Measurements from ENCODE around the gene ABLIM2. TPM values are rescaled to one million over a fixed set of nuclear protein-coding genes. Genes with fewer than 3 reads are reported as not detected.

Gene ABLIM2
- total and polyA plus RNA-seq, 2 of the 8 experiments (the other 6 are each of a cell fraction or from before 2014, with no cell fraction given), result 2.8 to 3.0 TPM

DNA sequence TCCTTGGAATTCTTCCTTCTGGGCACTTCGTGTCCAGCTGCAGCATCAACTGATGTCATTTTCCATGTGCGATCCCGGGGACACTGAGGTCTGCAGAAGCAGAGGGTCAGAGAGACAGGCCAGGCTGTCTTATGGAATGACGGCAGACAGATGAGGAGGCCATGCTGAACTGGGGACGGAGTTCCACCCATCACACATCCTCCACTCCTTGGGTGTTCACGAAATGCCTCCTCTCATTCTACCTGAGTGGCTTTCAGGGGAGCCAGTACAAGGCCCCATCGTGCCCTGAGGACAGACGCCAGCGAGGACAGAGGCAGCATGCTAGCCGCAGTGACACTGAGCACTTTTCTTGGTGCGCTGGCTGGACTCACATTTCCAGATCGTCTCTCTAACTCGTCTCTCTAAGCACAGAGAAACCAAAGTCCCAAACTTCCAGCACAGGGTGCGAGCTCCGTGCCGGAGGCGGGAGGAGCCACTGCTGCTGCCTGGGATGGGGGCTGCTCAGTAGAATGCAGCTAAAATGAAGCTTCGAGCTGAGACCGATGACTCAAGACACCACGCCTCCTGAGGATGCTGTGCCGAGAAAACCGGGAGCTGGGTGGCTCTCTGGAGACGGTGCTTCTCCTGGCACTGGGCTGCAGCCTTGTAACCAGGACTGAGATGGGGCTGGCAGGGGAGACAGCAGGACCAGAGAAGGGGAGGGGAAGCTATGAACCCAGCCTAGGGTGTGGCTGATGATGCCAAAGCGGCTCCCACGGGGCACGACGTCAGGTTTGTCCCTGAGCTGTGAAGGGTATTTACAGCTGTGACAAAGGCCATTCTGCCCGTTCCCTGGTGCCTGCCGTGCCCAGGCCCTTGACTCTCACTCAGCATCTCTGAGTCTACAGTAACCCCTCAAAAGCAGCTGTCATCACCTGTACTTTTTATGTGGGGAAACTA lies 8.2 kb downstream of the ABLIM2 start:
- H2BK5ac ChIP-seq (ENCODE audit: low read depth, low read length), result no peak overlapping the region
- H3K36me3 ChIP-seq (ENCODE audit: control insufficient read depth in 2 of 4, insufficient read depth in 4 of 4, low read length in 3 of 4), result no peaks in the 10 kb centered on the region; a peak in 1 of 8 replicates
- H2BK120ac ChIP-seq (replicated peaks; ENCODE audit: low read depth, low read length), result no peak overlapping the region
- H4K91ac ChIP-seq (replicated peaks; ENCODE audit: insufficient read length, low read length), result peak overlapping the region; percentile 57
- peaks cover 0 to 2% of the 10 kb centered on the region in 2 experiments for H4K20me1 ChIP-seq (replicated peaks in 1 of 2; ENCODE audit: control insufficient read depth in 1 of 2, insufficient read depth in 2 of 2, low read length in 2 of 2)
- no peak overlapping the region for H3K27ac ChIP-seq (ENCODE audit: low read depth, low read length)
- H2AFZ ChIP-seq (ENCODE audit: low read length), result no peak overlapping the region
- no peak overlapping the region for H3K4me3 ChIP-seq (ENCODE audit: extremely low read depth in 1 of 4, insufficient read depth in 2 of 4, low read depth in 3 of 4, low read length in 4 of 4)
- no peak overlapping the region for H4K8ac ChIP-seq (ENCODE audit: extremely low read depth, insufficient read depth, low read length)
- ChIA-PET CTCF (ENCODE audit: partially characterized antibody) (interaction anchor here (0.9 to 2.0 kb wide), 4 partner anchors 13 to 306 kb away, joined by 3 to 7 read pairs (median 3); no protein-coding TSS in a partner anchor), POLR2A (ENCODE audit: partially characterized antibody) (no interaction called here)
- 0 out of 2 replicates have a peak overlapping the region, but pooled peaks have one; percentile 60 for H2AK5ac ChIP-seq (ENCODE audit: low read depth, low read length)
- H2BK20ac ChIP-seq (ENCODE audit: low read length), result no peak overlapping the region
- H3K18ac ChIP-seq (ENCODE audit: extremely low read depth, low read length), result no peak overlapping the region
- 0 out of 2 replicates have a peak, but pooled peaks cover 2% of the 10 kb centered on the region for H3K23me2 ChIP-seq (ENCODE audit: low read depth, low read length)
- FAIRE-seq (no peak), DNase-seq (ENCODE audit: low read depth in 1 of 2, low spot score in 2 of 2) (no peak)
- no peak overlapping the region for H3K4ac ChIP-seq (replicated peaks; ENCODE audit: insufficient read length, low read depth, low read length)
- H3K14ac ChIP-seq (ENCODE audit: insufficient read length), result no peak overlapping the region
- H3K23ac ChIP-seq (ENCODE audit: insufficient read length), result no peak overlapping the region
- H3K9me3 ChIP-seq (ENCODE audit: insufficient read depth in 2 of 2, low read depth in 1 of 2, low read length in 1 of 2), result no peaks in the 10 kb centered on the region
- H3K79me1 ChIP-seq (ENCODE audit: low read depth, low read length), result no peaks in the 10 kb centered on the region
- no peak overlapping the region for H3K4me2 ChIP-seq (ENCODE audit: insufficient read depth in 1 of 2, low read depth in 2 of 2, low read length in 2 of 2)
- H3K56ac ChIP-seq (replicated peaks; ENCODE audit: insufficient read length, low read depth, low read length), result no peak overlapping the region
- no peaks in the 10 kb centered on the region; a peak in 2 of 7 replicates for H3K27me3 ChIP-seq (replicated peaks in 1 of 4; ENCODE audit: control insufficient read depth in 3 of 4, extremely low read depth in 1 of 4, insufficient read depth in 3 of 4, low read length in 3 of 4)
- no peaks in the 10 kb centered on the region for H3K79me2 ChIP-seq (ENCODE audit: control insufficient read depth in 1 of 2, insufficient read depth in 2 of 2, low read length in 2 of 2)
- H2BK12ac ChIP-seq (ENCODE audit: low read depth, low read length), result peak overlapping the region; percentile 44; the same call in 1 of the 2 replicates
- 87% methylated on average over 29 of the region's 29 CpGs; no CpG with 5 or more reads in 1 of the 2 experiments for WGBS, 2 experiments (ENCODE audit: extremely low coverage in 1 of 2, insufficient coverage in 1 of 2, insufficient read length in 1 of 2, insufficient replicate concordance in 2 of 2, low coverage in 1 of 2, low lambda C conversion rate in 2 of 2, missing lambda C conversion rate in 1 of 2)
- no peak overlapping the region for H4K5ac ChIP-seq (ENCODE audit: insufficient read length, low read depth, low read length)
- no peaks in the 10 kb centered on the region; a peak in 2 of 7 replicates for H3K4me1 ChIP-seq (replicated peaks in 1 of 4; ENCODE audit: control insufficient read depth in 3 of 4, insufficient read depth in 4 of 4, low read length in 3 of 4)
- no peak overlapping the region for H3K9ac ChIP-seq (replicated peaks in 1 of 4; ENCODE audit: extremely low read depth in 1 of 4, low read depth in 3 of 4, low read length in 3 of 4)
- no peak overlapping the region for H2BK15ac ChIP-seq (ENCODE audit: low read length)
- TF ChIP-seq NRF1 (IDR thresholded peaks at IDR 0.05; ENCODE audit: low read depth, low read length) (no peak), TAF1 (IDR thresholded peaks at IDR 0.05; ENCODE audit: low read depth, low read length) (no peak), SP2 (IDR thresholded peaks at IDR 0.05; ENCODE audit: low read length) (no peak), BRCA1 (IDR thresholded peaks at IDR 0.05; ENCODE audit: low read depth, low read length) (no peak), SIRT6 (IDR thresholded peaks at IDR 0.05; ENCODE audit: low read length) (no peak), SIN3A (conservative IDR thresholded peaks at IDR 0.05 in 1 of 2, IDR thresholded peaks at IDR 0.05 in 1 of 2; ENCODE audit: low read depth in 1 of 2, low read length in 2 of 2) (no peak), CTBP2 (IDR thresholded peaks at IDR 0.05; ENCODE audit: borderline replicate concordance, insufficient read depth, insufficient read length, low read length) (no peak), SRF (IDR thresholded peaks at IDR 0.05; ENCODE audit: low read depth, low read length) (no peak), CEBPB (IDR thresholded peaks at IDR 0.05; ENCODE audit: low read depth, low read length) (no peak), SP4 (IDR thresholded peaks at IDR 0.05; ENCODE audit: low read length) (no peak), POLR2A (IDR thresholded peaks at IDR 0.05; ENCODE audit: control extremely low read depth in 1 of 2, low read depth in 2 of 2, low read length in 2 of 2) (no peak), BACH1 (IDR thresholded peaks at IDR 0.05; ENCODE audit: low read length) (no peak), RFX5 (IDR thresholded peaks at IDR 0.05; ENCODE audit: borderline replicate concordance, low read depth, low read length) (no peak)

Measured in H1 (cell line).